HG03060 (cell line): ENCODE results near the gene ATP8A2.
"Not testable (repeated sequence)": the region's sequence is repeated elsewhere in the genome, so short reads cannot be mapped to it uniquely, and the experiment has no call there.

Experiments
- ATAC-seq: cut with Tn5 transposase; IDR thresholded peaks from one replicate; pipeline ENCODE4 v1.9.1; 2021; ENCODE audit warnings: low read depth, moderate number of reproducible peaks; ENCODE audit not compliant: unreplicated experiment

Gene ATP8A2

DNA sequence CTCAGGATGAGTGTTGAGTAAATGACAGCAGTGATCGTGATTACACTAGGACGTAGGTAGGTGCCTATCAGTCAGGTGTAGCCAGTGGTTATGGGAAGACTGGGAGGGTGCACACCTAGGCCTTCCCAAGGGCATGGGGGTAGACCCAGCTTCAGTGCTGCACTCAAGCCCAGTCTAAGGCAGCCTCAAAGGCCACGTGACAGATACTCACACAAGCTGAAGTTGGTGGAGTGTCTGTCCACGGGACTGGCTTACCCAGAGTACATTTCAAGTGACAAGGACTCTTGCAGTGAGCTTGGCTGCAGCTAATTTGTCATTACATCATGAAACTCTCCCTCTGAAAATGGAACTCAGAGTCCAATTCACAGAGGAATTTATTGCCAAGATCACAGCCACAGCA is 561.7 kb downstream of the ATP8A2 start:
- ATAC-seq, result no peak

DNA sequence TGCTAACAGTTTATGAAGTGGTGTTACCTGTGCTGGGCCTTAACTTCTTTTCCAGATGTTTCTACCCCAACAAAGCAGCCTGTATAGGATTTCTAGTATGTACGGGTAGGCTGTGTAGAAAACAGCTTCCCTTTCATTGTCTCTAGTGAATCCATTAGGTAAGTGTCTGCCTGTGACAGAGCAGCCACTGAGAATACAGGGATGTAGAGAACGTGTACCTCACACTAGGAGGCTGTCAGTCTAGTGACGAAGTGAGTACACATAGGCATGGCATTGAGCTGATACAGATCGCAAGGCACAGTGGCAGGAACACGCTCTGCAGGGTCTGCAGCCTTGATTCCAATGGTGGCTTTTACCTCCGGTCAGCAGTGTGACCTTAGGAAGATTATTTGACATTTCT is 562.4 kb downstream of the ATP8A2 start:
- ATAC-seq, result no peak

DNA sequence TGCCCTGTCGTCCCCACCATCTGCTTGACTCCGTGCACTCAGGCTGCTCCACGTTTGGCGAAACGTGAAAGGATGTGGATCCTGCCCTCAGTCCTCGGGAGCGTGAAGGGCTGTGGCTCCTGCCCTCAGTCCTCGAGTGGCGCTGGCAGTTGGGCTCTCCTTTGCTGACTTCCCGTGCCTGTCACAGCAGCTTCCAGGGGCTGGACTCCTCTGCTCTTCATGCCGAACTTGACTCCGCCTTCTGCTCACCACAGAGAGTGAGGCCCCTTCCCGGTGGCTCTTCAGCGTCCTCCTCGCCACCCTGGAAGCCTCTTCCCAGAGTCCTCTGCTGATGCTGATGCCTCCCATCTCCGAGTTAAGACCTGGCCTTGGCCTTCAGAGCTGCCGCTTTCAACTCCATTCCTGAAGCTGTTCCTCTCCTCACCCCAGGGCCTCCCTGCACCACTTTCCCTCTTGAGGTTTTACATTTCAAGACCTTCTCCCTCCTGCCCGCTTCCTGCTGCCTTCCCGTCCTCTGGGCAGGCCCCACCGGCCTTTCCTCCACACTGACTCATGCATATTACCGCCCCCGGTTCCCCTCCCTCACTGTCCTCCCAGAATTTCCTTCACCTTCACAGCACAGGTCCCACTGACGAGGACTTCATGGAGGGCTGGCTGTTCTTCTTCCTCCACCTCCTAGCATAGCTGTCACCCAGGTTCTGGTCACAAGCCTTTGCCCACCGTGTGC is 568.4 kb downstream of the ATP8A2 start:
- no peak for ATAC-seq

DNA sequence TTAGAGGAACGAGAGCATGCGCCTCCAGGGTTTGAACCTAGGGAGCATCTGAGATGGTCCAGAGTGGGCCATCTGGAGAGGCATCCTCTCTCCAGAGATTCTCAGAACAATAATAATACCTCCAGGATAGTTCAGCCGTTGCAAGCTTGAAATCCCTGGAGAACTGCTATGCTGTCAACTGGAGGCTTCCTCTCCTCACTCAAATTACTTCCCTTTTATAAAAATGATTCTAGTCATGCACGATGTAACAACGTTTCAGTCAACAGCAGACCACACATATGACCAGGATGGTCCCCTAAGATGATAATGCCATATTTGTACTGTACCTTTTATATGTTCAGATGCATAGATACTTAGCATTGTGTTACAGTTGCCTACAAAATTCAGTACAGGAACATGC is 571.3 kb downstream of the ATP8A2 start:
- ATAC-seq, result no peak

DNA sequence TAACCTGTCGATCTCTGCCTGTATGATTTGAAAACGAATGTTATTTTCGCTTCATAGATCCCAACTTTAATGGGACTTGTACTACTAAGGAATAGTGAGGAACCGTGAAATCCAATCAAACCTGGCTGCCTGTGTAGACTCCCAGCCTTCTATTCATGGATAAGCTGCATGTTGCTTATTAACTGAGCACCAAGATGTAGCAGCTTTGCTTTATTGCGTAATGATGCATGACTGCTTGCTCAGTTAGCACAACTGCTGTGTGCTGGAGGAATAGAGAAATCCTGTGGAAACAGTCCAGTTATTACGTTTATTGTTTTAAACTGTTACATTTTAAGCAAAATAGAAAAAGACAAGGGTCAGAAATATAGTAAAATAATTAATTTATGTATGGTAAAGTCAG is 571.9 kb downstream of the ATP8A2 start:
- ATAC-seq, result no peak

DNA sequence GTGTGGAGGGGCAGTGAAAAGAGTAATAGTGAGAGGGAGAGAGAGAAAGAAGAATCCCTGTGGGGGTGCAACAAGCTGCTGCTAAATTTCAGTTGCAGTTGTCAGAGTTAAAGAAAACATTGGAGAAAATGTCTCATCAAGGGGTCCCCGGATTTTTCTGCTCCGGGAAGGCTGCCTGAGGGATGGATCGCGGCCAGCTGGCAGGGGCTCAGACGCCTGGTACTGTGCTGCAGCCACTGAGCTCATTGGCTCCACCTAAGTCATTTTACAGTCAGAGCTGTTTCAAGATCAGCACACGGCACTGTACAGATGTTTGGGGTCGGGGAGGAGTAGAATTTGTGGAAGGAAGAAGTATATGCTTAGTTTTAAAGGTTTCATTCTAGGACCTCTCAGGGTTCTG is 573.8 kb downstream of the ATP8A2 start:
- ATAC-seq, result no peak

DNA sequence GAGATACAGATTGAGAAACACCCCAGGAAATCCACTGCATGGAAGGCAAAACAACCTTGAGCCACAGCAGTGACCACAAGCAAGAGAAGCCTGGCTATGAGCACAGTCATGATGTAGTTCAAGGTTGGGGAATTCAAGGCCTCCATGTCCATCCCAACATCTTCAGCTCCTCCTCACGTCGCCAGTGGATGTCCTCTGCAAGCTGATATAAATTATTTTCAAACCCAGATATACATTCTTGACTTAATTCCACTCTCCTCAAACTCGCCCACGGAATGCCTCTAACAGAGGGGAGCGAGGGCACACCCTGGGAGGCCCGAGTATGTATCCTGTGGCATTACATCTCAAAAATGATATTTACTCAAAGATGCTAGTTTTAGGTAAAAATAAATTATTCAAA is 574.5 kb downstream of the ATP8A2 start:
- ATAC-seq, result no peak

DNA sequence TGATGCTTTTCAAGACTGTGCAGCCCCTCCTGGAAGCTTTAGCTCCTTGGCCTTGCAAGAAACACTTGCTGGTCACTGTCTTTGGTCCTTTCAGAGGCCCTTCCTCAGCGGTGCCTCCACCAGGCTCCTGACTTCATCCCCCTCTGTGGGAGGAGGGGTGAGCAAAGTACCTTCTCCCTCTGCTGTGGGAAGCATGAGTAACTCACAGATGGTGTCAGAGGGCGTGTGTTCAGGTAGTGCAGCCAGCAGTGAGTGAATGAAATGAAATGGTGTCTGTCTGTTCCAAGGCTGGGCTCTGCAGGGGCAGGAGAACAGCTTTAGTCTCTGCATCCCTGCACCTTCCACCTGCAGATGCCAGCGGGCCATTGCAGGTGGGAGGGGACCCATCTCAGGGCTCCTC is 577.1 kb downstream of the ATP8A2 start:
- ATAC-seq, result no peak

DNA sequence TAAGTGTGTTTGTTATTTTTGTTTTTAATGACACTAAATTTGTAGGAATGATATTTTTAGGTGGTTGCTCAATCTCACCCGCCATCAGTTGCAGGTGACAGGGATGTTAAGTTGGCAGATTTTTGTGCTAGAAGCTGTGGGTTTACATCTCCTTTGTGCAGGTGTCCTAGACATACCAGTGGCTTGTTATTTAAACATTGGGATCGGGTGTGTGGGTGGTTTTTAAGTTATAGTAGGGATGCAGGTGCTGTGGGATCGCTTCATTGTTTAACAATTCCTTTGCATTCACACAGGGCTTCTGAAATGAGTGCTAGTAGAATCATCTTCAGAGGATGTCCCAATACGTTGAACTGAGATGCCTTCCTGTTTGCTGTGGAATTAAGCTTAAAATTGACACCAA is 580.1 kb downstream of the ATP8A2 start:
- no peak for ATAC-seq

DNA sequence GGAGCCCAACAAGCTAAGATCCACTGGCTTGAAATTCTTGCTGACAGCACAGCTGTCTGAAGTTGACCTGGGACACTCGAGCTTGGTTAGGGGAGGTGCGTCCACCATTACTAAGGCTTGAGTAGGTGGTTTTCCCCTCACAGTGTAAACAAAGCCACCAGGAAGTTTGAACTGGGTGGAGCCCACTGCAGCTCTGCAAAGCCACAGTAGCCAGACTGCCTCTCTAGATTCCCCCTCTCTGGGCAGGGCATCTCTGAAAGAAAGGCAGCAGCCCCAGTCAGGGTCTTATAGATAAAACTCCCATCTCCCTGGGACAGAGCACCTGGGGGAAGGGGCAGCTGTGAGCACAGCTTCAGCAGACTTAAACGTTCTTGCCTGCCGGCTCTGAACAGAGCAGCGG is 582.3 kb downstream of the ATP8A2 start:
- not testable (repeated sequence) for ATAC-seq

DNA sequence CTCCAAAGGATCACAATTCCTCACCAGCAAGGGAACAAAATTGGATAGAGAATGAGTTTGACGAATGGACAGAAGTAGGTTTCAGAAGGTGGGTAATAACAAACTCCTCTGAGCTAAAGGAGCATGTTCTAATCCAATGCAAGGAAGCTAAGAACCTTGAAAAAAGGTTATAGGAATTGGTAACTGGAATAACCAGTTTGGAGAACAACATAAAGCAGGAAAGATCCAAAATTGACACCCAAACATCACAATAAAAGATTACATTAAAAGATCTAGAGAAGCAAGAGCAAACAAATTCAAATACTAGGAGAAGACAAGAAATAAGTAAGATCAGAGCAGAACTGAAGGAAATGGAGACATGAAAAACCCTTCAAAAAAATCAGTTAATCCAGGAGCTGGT is 583.2 kb downstream of the ATP8A2 start:
- ATAC-seq, result not testable (repeated sequence)

DNA sequence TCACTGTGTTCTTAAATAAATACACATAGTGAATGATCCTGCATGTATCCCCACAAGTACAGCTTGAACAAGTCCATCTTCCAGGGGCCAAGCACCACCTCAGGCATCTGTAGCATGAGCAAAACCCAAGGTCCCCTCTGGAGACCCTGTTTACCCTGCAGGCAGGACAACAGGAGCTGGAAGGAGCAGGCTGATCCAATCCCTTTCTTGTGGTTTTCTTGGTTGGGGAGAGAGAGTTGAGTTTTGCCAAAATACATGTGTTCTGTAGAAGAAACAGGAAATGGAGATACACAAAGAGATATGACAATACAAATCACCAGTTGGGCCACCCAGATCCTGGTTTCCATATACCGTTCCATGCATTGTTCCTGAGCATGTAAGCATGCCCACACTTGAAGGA is 587.2 kb downstream of the ATP8A2 start:
- no peak for ATAC-seq

DNA sequence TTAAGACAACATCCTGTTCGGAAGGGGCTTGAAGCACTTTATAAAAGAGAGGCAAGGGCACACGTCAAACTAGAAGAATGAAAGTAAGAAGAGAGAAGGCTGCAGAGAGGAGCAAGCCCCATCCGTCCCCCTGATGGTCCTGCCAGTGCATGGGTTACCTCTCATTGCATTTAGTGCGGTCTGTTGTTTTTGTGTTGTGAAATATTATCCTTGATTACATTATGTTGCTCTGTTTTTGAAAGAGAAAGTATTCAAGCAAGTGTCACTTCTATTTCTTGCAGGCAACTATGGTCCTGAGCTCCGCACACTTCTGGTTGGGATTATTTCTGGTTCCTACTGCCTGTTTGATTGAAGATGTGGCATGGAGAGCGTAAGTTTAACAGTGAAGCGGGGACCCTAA is 589.5 kb downstream of the ATP8A2 start:
- ATAC-seq, result no peak

DNA sequence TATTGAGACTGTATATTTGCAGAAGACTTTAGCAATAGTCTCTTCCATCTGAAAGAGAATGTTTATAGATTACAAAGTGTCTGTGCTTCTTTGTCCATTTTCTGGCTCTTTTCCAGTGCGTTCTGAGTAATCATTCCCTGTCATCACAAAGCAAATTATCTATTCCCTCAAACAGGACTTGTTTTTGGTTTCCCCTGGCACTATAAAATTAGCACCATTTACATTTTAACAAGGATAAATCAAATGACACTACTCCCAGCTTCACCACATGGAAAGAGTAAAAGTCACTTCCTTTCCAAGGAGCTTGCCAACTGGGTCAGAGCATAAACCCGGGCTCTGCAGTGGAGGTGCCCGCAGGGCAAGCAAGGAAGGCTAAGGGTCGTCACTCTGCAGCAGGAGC is 591.9 kb downstream of the ATP8A2 start:
- ATAC-seq, result no peak

DNA sequence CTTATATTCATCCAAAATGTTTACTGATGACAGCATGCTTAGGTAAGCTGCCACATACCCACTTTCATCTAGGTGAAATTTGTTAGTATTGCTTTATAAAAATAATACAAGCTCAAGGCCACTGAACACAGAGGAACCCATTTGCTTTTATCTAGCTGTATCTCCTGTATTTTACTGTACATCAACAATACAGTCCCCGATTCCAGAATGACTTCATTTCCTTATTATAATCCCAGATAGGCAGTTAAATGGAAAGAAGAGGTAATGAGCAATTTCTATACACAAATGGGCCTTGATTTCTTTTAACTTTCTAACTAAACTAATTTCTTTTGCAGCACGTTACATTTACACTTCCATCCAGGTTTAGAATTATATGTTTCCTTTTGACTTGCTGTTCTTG is 593.8 kb downstream of the ATP8A2 start:
- no peak for ATAC-seq

DNA sequence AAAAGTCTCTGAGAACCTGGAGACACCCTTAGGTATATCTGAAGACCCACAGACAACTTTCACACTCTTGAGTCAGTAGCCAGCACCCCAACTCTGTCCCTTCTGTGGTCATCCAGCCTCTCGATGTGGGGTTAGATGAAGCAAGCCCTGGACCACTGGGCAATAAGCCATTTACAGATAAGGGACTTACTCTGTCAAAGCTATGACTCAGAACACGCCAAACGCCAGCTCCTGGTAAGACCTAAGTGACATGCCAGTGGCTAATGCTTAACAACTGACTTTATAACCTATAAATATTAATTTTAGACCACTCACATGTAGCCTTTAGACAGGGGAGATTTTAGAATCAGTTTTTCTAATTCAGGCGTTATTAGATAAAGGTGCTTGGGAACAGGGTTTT is 594.3 kb downstream of the ATP8A2 start:
- no peak for ATAC-seq

DNA sequence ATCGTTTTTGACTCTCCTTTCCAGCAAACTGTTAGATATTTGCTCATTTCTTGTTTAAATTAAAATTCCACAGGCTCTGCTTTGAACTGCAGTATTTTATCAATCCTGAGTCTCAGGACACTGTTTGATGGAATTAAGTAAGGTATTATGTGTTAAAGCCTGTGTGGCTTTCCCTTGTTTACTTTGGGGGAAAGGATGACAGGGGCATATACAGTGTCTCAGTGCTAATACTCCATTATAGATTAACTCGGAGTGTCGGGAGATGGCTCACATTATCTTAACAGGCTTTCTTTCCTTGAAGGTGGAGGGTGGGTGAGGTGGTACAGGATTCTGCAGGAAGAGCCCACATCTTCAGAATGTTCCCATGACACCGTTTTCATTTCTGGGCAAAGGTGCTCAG is 595.4 kb downstream of the ATP8A2 start:
- ATAC-seq, result no peak

DNA sequence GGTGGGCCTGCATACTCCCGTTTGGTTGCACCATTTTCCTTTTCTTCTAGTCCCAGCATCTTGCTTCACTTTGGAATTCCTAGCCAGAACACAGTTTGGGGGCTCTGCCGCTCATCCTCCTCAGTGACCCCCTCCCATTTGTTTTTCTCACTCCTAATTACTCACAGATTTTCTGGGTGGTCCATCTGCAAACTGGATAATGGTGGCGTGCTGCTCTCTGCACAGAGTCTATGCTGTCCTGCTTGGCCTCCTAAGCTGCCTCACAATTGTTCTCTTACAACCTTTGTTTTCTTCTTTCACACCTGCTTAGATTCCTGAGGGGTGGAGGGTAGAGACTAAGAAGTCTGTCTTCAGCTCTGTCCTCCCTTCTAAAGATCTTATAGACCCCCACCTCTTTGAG is 599.3 kb downstream of the ATP8A2 start:
- no peak for ATAC-seq

DNA sequence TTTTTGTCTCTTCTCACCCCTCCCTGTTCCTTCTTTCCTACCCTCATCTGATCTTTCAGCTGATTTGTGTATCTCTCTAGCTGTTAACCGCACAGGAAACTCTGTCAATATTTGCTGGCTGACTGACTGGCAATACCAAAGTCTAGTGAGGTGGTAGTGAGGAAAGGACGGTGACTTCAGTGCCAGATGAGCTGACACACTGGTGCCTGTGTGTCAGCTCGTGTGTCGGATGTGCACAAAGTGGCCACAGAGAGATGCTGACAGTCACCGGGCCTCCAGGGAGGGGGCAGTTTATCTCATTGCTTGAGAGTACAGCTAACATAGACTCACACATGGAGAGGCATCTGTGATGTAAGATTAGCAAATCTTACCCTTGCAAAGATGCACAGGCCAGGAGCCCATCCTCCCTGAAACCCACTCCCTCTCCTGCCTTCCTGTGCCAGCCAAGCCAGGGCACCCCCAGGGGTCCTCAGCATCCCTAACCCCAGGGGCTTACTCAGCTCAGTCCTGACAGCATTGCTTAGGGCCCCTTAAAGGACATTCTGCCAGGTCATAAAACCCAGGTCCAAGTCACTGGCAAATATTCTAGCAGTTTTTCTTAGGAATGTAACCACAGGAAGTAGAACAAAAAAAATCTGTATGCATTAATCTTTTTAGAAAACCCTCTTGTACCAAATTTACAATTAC is 599.8 kb downstream of the ATP8A2 start:
- ATAC-seq, result no peak

DNA sequence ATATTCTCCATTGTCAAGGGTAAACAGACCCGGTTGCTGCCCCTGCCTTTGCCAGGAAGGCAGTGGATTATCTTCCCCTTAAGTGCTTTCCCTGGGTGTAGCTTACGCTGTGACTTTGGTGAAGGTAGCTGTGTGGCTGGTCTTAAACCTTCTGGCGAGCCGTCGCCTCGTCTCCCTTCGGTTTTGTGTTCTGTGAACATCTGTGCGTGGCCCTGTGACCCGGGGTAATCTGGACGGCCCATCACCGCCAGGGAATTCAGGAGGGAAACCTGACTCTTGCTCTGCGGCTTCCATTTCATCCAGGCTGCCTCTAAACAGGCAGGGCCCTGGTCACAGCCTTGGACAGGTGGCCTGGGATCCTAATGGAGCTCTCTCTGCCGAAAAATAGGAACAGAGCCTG is 601.3 kb downstream of the ATP8A2 start:
- ATAC-seq, result no peak

DNA sequence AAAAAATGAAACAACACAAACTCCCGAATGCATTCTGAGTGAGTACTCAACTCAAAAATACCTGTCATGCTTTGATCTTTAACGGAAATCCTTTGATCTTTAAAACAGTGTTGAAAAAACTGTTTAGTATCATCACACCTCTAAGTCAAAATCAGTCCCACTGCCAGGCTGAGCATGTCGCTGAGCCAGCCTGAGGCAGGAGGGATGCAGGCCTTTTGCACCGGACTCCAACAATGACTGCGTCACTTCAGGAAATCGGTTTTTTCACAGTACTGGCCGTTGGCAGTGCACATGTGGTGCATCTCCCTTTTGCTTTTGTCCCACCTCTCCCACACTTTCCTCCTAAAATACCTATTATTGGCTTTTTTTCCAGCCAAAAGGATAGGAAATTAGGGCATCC is 601.8 kb downstream of the ATP8A2 start:
- ATAC-seq, result no peak

DNA sequence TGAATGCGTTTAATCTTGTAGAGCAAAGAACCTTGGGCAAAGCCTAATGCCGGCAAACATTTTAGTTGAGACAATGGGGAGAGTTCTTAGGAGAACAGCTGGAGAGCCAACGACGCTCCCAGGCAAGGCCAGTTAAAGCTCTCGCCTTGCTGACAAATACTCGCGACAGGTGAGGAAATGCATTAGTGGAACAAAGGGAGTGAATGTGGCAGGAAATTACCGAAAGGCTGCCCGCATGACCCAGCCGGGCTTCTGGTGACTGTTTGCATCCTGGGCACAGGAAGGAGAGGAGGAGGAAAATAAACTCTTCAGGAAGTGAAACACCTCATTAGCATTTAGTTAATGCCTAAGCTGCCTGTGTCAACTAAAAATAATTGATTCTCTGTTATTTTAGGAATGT is 605.4 kb downstream of the ATP8A2 start:
- ATAC-seq, result no peak
